ENCODE data around the gene DDX52. TPM values are rescaled to one million over a fixed set of nuclear protein-coding genes. Genes with fewer than 3 reads are reported as not detected.

Gene DDX52
- total and polyA plus RNA-seq, 2 experiments from 2014 or later: 46.2 to 61.3 TPM

DNA sequence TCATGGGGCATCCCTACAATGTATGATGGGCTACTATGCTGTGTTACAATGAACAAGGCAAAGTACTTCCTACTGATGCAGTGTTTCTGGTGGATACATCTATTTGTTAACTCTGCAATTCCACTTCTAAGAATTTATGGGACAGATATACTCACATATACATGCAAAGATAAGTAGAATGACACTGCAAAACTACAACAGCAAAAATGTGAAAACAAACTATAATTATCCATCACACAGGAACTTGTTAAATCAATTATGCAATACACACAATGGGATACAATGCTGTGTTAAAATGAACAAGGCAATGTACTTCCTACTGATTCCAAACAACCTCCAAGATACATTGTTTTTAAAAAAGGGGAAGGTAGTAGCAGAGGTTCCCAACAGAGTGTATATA, 3.2 kb downstream of the DDX52 start (continued):
- TF ChIP-seq, protein P1, sequence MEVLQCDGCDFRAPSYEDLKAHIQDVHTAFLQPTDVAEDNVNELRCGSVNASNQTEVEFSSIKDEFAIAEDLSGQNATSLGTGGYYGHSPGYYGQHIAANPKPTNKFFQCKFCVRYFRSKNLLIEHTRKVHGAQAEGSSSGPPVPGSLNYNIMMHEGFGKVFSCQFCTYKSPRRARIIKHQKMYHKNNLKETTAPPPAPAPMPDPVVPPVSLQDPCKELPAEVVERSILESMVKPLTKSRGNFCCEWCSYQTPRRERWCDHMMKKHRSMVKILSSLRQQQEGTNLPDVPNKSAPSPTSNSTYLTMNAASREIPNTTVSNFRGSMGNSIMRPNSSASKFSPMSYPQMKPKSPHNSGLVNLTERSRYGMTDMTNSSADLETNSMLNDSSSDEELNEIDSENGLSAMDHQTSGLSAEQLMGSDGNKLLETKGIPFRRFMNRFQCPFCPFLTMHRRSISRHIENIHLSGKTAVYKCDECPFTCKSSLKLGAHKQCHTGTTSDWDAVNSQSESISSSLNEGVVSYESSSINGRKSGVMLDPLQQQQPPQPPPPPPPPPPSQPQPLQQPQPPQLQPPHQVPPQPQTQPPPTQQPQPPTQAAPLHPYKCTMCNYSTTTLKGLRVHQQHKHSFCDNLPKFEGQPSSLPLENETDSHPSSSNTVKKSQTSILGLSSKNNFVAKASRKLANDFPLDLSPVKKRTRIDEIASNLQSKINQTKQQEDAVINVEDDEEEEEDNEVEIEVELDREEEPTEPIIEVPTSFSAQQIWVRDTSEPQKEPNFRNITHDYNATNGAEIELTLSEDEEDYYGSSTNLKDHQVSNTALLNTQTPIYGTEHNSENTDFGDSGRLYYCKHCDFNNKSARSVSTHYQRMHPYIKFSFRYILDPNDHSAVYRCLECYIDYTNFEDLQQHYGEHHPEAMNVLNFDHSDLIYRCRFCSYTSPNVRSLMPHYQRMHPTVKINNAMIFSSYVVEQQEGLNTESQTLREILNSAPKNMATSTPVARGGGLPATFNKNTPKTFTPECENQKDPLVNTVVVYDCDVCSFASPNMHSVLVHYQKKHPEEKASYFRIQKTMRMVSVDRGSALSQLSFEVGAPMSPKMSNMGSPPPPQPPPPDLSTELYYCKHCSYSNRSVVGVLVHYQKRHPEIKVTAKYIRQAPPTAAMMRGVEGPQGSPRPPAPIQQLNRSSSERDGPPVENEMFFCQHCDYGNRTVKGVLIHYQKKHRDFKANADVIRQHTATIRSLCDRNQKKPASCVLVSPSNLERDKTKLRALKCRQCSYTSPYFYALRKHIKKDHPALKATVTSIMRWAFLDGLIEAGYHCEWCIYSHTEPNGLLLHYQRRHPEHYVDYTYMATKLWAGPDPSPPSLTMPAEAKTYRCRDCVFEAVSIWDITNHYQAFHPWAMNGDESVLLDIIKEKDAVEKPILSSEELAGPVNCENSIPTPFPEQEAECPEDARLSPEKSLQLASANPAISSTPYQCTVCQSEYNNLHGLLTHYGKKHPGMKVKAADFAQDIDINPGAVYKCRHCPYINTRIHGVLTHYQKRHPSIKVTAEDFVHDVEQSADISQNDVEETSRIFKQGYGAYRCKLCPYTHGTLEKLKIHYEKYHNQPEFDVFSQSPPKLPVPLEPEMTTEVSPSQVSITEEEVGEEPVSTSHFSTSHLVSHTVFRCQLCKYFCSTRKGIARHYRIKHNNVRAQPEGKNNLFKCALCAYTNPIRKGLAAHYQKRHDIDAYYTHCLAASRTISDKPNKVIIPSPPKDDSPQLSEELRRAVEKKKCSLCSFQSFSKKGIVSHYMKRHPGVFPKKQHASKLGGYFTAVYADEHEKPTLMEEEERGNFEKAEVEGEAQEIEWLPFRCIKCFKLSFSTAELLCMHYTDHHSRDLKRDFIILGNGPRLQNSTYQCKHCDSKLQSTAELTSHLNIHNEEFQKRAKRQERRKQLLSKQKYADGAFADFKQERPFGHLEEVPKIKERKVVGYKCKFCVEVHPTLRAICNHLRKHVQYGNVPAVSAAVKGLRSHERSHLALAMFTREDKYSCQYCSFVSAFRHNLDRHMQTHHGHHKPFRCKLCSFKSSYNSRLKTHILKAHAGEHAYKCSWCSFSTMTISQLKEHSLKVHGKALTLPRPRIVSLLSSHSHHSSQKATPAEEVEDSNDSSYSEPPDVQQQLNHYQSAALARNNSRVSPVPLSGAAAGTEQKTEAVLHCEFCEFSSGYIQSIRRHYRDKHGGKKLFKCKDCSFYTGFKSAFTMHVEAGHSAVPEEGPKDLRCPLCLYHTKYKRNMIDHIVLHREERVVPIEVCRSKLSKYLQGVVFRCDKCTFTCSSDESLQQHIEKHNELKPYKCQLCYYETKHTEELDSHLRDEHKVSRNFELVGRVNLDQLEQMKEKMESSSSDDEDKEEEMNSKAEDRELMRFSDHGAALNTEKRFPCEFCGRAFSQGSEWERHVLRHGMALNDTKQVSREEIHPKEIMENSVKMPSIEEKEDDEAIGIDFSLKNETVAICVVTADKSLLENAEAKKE (CRISPR knock-in tag; IDR thresholded peaks at IDR 0.05): no peak
- TF ChIP-seq ETS1 (IDR thresholded peaks at IDR 0.05): no peak
- TF ChIP-seq CTCF (conservative IDR thresholded peaks at IDR 0.05; ENCODE audit: low read depth in 2 of 2): no peak
- no peak for TF ChIP-seq JUNB (IDR thresholded peaks at IDR 0.05; ENCODE audit: unreplicated experiment)

- ATAC-seq: no peak
- DNase-seq (ENCODE audit: low spot score): no peak
- H3K27me3 Mint-ChIP-seq (ENCODE audit: insufficient read depth, low read depth, poor library complexity): no peaks in the 10 kb centered on the region
- H3K27me3 ChIP-seq (ENCODE audit: insufficient read depth): no peaks in the 10 kb centered on the region
- H3K27ac ChIP-seq (ENCODE audit: low read depth): no peak overlapping the region
- peaks cover 66% of the 10 kb centered on the region for H3K36me3 Mint-ChIP-seq (ENCODE audit: low read depth)
- no peaks in the 10 kb centered on the region for H3K9me3 Mint-ChIP-seq
- peaks cover 3% of the 10 kb centered on the region for H3K4me1 Mint-ChIP-seq
- no peak overlapping the region for H3K4me3 Mint-ChIP-seq
- peaks cover 89% of the 10 kb centered on the region for H3K79me2 ChIP-seq (replicated peaks; ENCODE audit: insufficient read depth)
- no peaks in the 10 kb centered on the region for H3K9me2 ChIP-seq (ENCODE audit: insufficient read depth)
- H3F3A ChIP-seq (replicated peaks; ENCODE audit: low read depth): no peaks in the 10 kb centered on the region
- no peak overlapping the region for H2AFZ ChIP-seq
- H3K4me3 ChIP-seq: no peak overlapping the region
- H3K4me1 ChIP-seq (ENCODE audit: insufficient read depth): peaks cover 6% of the 10 kb centered on the region
- peaks cover 25% of the 10 kb centered on the region for H3K36me3 ChIP-seq (ENCODE audit: insufficient read depth)
- H3K27ac Mint-ChIP-seq: no peak overlapping the region
- no peak overlapping the region for H3K4me2 ChIP-seq
- 0 out of 2 replicates have a peak, but pooled peaks cover 9% of the 10 kb centered on the region for H4K20me1 ChIP-seq (replicated peaks; ENCODE audit: insufficient read depth)
- no peak for TF ChIP-seq ZNF331 (CRISPR knock-in tag; IDR thresholded peaks at IDR 0.05; ENCODE audit: low read depth)
- TF ChIP-seq ZNF114 (CRISPR knock-in tag; IDR thresholded peaks at IDR 0.05): no peak
- TF ChIP-seq, protein P1 (CRISPR knock-in tag; IDR thresholded peaks at IDR 0.05): no peak
- TF ChIP-seq JUNB (IDR thresholded peaks at IDR 0.05; ENCODE audit: unreplicated experiment): no peak
- TF ChIP-seq NANOG (IDR thresholded peaks at IDR 0.05; ENCODE audit: borderline replicate concordance): no peak
These were observed 5.3 kb downstream of the DDX52 start for GRCh38 chr17:37637956-37638355.

Data from GM23338 (cell line).